ENCODE measurements around the gene ANKS1B. TPM values are rescaled to one million over a fixed set of nuclear protein-coding genes. Genes with fewer than 3 reads are reported as not detected.

The ANKS1B gene
- total RNA-seq, 1 donor from 2014 or later, result 2.3 TPM

- no peak overlapping the region for H3K27ac Mint-ChIP-seq (ENCODE audit: unreplicated experiment)
- DNase-seq (ENCODE audit: low spot score), result no peak
- TF ChIP-seq CTCF (IDR thresholded peaks at IDR 0.05), result no peak
- H3K9me3 Mint-ChIP-seq (ENCODE audit: low read depth), result peaks cover 3% of the 10 kb centered on the region
- peaks cover 3% of the 10 kb centered on the region for H3K27me3 Mint-ChIP-seq (ENCODE audit: low read depth)
- H3K4me3 Mint-ChIP-seq (ENCODE audit: unreplicated experiment), result no peak overlapping the region
- no peaks in the 10 kb centered on the region for H3K36me3 Mint-ChIP-seq (ENCODE audit: low read depth)
- H3K4me1 Mint-ChIP-seq (ENCODE audit: low read depth), result no peaks in the 10 kb centered on the region
Measured at GRCh38 chr12:99111600-99111999, 873.1 kb downstream of the ANKS1B start.

GRCh38 chr12:99110868-99111267, 873.9 kb downstream of the ANKS1B start:
- Mint-ChIP-seq H3K36me3 (ENCODE audit: low read depth) (no peaks in the 10 kb centered on the region), H3K27me3 (ENCODE audit: low read depth) (peaks cover 3% of the 10 kb centered on the region), H3K4me1 (ENCODE audit: low read depth) (no peaks in the 10 kb centered on the region), H3K4me3 (ENCODE audit: unreplicated experiment) (no peak overlapping the region), H3K9me3 (ENCODE audit: low read depth) (peaks cover 3% of the 10 kb centered on the region), H3K27ac (ENCODE audit: unreplicated experiment) (no peak overlapping the region)
- DNase-seq (ENCODE audit: low spot score), result no peak
- TF ChIP-seq CTCF (IDR thresholded peaks at IDR 0.05), result no peak

GRCh38 chr12:99110212-99110611, 874.5 kb downstream of the ANKS1B start:
- Mint-ChIP-seq H3K27me3 (ENCODE audit: low read depth) (peaks cover 3% of the 10 kb centered on the region), H3K27ac (ENCODE audit: unreplicated experiment) (no peak overlapping the region), H3K4me1 (ENCODE audit: low read depth) (no peaks in the 10 kb centered on the region), H3K36me3 (ENCODE audit: low read depth) (no peaks in the 10 kb centered on the region), H3K9me3 (ENCODE audit: low read depth) (peaks cover 2% of the 10 kb centered on the region), H3K4me3 (ENCODE audit: unreplicated experiment) (no peak overlapping the region)
- TF ChIP-seq CTCF (IDR thresholded peaks at IDR 0.05), result no peak
- DNase-seq (ENCODE audit: low spot score), result no peak

- Mint-ChIP-seq H3K27ac (ENCODE audit: unreplicated experiment) (no peak overlapping the region), H3K4me1 (ENCODE audit: low read depth) (no peaks in the 10 kb centered on the region), H3K9me3 (ENCODE audit: low read depth) (no peaks in the 10 kb centered on the region), H3K27me3 (ENCODE audit: low read depth) (peaks cover 3% of the 10 kb centered on the region), H3K36me3 (ENCODE audit: low read depth) (no peaks in the 10 kb centered on the region), H3K4me3 (ENCODE audit: unreplicated experiment) (no peak overlapping the region)
- DNase-seq (ENCODE audit: low spot score), result no peak
- no peak for TF ChIP-seq CTCF (IDR thresholded peaks at IDR 0.05)
Measured at GRCh38 chr12:99108924-99109323, 875.8 kb downstream of the ANKS1B start.

GRCh38 chr12:99099786-99100185, 885.0 kb downstream of the ANKS1B start:
- H3K27me3 Mint-ChIP-seq (ENCODE audit: low read depth), result peaks cover 12% of the 10 kb centered on the region
- H3K4me3 Mint-ChIP-seq (ENCODE audit: unreplicated experiment), result no peak overlapping the region
- no peak for DNase-seq (ENCODE audit: low spot score)
- no peaks in the 10 kb centered on the region for H3K36me3 Mint-ChIP-seq (ENCODE audit: low read depth)
- no peaks in the 10 kb centered on the region for H3K9me3 Mint-ChIP-seq (ENCODE audit: low read depth)
- no peaks in the 10 kb centered on the region for H3K4me1 Mint-ChIP-seq (ENCODE audit: low read depth)
- no peak for TF ChIP-seq CTCF (IDR thresholded peaks at IDR 0.05)
- H3K27ac Mint-ChIP-seq (ENCODE audit: unreplicated experiment), result no peak overlapping the region
